ENCODE data around the gene OXTR. TPM values are rescaled to one million over a fixed set of nuclear protein-coding genes. Genes with fewer than 3 reads are reported as not detected.

Gene OXTR
- total RNA-seq: 3.0 TPM

GRCh38 chr3:8769088-8769822 is at the start of gene OXTR:
OXTR (minus strand) TSS chr3:8769613; CDS start chr3:8768187, 1,426 bp downstream.

GRCh38 chr3:8733332-8734094 is 35.9 kb downstream of the OXTR start, which contains the start of gene CAV3:
CAV3 (plus strand) TSS chr3:8733802; CDS start chr3:8733877, 75 bp downstream.

Other genes with a start within 250 kb of the OXTR start
- 0.69 TPM for gene SSUH2, start 124.8 kb downstream of the OXTR start, total RNA-seq
- not detected for gene CAV3, start 35.8 kb downstream of the OXTR start, total RNA-seq
- gene RAD18, start 193.9 kb upstream of the OXTR start, total RNA-seq: 11.8 TPM